Measurements from ENCODE around the gene STX2. TPM values are rescaled to one million over a fixed set of nuclear protein-coding genes. Genes with fewer than 3 reads are reported as not detected.

Gene STX2
- total RNA-seq, 4 donors from 2014 or later, result 8.1 to 22.1 (median 9.7) TPM

DNA sequence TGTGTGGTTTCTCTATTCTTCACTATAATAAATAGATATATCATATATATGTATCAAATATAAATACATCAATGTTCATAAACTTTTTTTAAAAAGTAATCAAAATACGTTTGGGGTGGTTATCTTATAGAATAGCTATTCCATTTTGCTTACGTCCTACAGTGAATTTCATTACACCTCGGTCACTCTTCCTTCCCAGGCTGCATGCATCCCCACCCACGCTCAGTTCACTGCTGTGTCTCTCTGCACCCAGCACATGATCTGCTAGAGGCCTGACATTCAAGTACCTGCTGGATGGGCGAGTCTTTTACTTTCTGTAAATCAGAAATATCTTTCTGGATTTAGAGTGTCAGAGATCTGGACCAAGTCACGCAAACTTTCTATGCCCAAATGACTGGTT is 3.6 kb downstream of the STX2 start:
- H3K4me1 ChIP-seq, result peaks cover 0 to 30% (median 11%) of the 10 kb centered on the region in 4 donors

DNA sequence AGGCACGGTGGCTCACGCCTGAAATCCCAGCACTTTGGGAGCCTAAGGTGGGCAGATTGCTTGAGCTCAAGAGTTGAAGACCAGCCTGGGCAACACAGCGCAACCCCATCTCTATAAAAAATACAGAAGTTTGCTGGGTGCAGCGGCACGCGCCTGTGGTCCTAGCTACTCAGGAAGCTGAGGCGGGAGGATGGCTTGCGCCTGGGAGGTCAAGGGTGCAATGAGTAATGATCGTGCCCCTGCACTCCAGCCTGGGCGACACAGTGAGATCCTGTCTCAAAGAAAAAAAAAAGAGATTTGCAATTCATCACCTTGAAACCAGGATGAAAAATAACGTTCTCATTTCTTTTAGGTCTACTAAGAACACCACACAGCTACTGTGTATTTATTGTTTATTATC is 4.0 kb downstream of the STX2 start:
- in situ Hi-C loops (cut with MboI; ENCODE audit: low pct_ligation_motif_present in 1 of 4, low pct_unique_long_range_greater_than_20kb in 1 of 4, low sequenced_read_pairs in 3 of 4) (no loop called here), intact Hi-C loops (cut with DNase I; ENCODE audit: low total_unique reads) (no loop called here)
- no peak overlapping the region for H3K27ac ChIP-seq
- H3K27me3 ChIP-seq, result no peaks in the 10 kb centered on the region
- WGBS, 2 donors (ENCODE audit: low coverage in 1 of 2), result 73 to 78% methylated on average over 8 to 11 of the region's 11 CpGs
- no peak overlapping the region for H3K4me3 ChIP-seq
- H3K36me3 ChIP-seq, result no peaks in the 10 kb centered on the region
- TF ChIP-seq POLR2AphosphoS5 (IDR thresholded peaks at IDR 0.05) (no peak), EP300 (IDR thresholded peaks at IDR 0.05; ENCODE audit: low read depth) (no peak)
- TF ChIP-seq, protein P1, sequence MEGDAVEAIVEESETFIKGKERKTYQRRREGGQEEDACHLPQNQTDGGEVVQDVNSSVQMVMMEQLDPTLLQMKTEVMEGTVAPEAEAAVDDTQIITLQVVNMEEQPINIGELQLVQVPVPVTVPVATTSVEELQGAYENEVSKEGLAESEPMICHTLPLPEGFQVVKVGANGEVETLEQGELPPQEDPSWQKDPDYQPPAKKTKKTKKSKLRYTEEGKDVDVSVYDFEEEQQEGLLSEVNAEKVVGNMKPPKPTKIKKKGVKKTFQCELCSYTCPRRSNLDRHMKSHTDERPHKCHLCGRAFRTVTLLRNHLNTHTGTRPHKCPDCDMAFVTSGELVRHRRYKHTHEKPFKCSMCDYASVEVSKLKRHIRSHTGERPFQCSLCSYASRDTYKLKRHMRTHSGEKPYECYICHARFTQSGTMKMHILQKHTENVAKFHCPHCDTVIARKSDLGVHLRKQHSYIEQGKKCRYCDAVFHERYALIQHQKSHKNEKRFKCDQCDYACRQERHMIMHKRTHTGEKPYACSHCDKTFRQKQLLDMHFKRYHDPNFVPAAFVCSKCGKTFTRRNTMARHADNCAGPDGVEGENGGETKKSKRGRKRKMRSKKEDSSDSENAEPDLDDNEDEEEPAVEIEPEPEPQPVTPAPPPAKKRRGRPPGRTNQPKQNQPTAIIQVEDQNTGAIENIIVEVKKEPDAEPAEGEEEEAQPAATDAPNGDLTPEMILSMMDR (IDR thresholded peaks at IDR 0.05), result no peak
- H3K9me3 ChIP-seq, result no peaks in the 10 kb centered on the region
- H3K4me1 ChIP-seq, result peaks cover 0 to 30% (median 11%) of the 10 kb centered on the region in 4 donors
- no peak for DNase-seq

More for the DNA sequence above, 3.6 kb downstream of the STX2 start:
- Histone ChIP-seq H3K27ac (no peak overlapping the region), H3K36me3 (no peaks in the 10 kb centered on the region), H3K27me3 (no peaks in the 10 kb centered on the region), H3K9me3 (no peaks in the 10 kb centered on the region), H3K4me3 (no peak overlapping the region)
- intact Hi-C loops (cut with DNase I; ENCODE audit: low total_unique reads), result no loop called here
- TF ChIP-seq, protein P1 (IDR thresholded peaks at IDR 0.05), result no peak
- TF ChIP-seq POLR2A (IDR thresholded peaks at IDR 0.05) (no peak), POLR2AphosphoS5 (IDR thresholded peaks at IDR 0.05) (no peak), EP300 (IDR thresholded peaks at IDR 0.05; ENCODE audit: low read depth) (no peak)
- 87 to 95% methylated on average over 6 of the region's 6 CpGs for WGBS, 2 donors (ENCODE audit: low coverage in 1 of 2)
- no peak for DNase-seq
- in situ Hi-C loops (cut with MboI; ENCODE audit: low pct_ligation_motif_present in 1 of 4, low pct_unique_long_range_greater_than_20kb in 1 of 4, low sequenced_read_pairs in 3 of 4), result no loop called here

DNA sequence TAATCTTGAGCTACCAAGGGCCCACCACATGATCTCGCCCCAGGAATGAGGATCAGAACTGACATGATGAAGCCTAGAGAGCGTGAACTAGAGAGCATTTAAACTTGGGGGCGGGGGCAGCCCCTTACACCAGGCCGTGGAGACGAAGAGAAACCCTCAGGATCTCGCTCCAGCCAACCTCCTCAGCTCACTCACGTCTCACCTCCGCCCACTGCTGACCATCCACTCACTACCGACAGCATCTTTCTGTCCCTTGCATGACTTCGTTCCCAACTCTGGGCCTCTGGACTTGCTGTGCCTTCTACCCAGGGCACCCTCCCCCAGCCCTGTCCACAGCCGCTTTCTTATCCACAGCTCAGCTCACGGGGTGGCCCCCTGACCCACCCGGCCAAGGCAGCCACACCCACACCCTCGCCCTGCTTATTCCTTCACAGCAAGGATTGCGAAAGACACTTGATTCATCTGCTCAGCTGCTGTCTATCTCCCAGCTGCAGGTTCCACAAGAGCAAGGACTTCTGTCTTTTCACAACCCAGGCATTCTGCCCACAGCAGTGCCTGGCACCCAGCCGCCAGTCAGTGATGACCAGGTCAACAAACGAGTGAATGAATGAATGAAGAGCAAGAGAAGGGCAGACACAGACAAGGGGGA is 6.4 kb downstream of the STX2 start:
- 30 to 78% methylated on average over 2 to 17 of the region's 17 CpGs for WGBS, 2 donors (ENCODE audit: low coverage in 1 of 2)
- in situ Hi-C loops (cut with MboI; ENCODE audit: low pct_ligation_motif_present in 1 of 4, low pct_unique_long_range_greater_than_20kb in 1 of 4, low sequenced_read_pairs in 3 of 4) (no loop called here), intact Hi-C loops (cut with DNase I; ENCODE audit: low total_unique reads) (no loop called here)
- TF ChIP-seq POLR2A (IDR thresholded peaks at IDR 0.05), result no peak
- TF ChIP-seq EP300 (IDR thresholded peaks at IDR 0.05; ENCODE audit: low read depth), result no peak
- TF ChIP-seq, protein P1 (IDR thresholded peaks at IDR 0.05), result no peak
- TF ChIP-seq POLR2AphosphoS5 (IDR thresholded peaks at IDR 0.05), result no peak
- Histone ChIP-seq H3K4me1 (peaks cover 0 to 17% (median 1%) of the 10 kb centered on the region in 4 donors), H3K36me3 (no peaks in the 10 kb centered on the region), H3K4me3 (no peak overlapping the region), H3K27ac (no peak overlapping the region), H3K27me3 (no peaks in the 10 kb centered on the region), H3K9me3 (no peaks in the 10 kb centered on the region)
- DNase-seq, result no peak

DNA sequence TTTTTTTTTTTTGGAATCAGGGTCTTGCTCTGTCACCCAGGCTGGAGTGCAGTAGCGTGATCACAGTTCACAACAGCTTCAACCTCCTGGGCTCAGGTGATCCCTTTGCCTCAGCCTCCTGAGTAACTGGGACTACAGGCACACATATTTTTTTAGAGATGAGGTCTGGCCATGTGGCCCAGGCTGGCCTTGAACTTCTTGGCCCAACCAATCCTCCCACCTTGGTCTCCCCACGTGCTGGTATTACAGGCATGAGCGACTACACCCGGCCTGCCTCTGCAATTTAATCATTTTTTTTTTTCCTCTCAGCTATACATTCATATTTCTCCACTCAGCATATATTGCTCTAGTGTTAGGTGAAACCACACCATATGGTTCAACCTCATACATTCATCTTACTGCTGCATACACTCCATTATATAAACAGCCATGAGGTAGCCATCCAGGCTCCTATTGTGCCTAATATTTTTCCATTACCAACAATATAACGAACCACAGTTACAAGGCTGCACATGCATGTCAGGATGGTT is 7.1 kb downstream of the STX2 start:
- H3K4me1 ChIP-seq, result peaks cover 0 to 18% (median 6%) of the 10 kb centered on the region in 4 donors
- H3K27ac ChIP-seq, result no peak overlapping the region
- intact Hi-C loops (cut with DNase I; ENCODE audit: low total_unique reads), result no loop called here
- TF ChIP-seq POLR2A (IDR thresholded peaks at IDR 0.05), result no peak
- no peak for TF ChIP-seq POLR2AphosphoS5 (IDR thresholded peaks at IDR 0.05)
- TF ChIP-seq EP300 (IDR thresholded peaks at IDR 0.05; ENCODE audit: low read depth), result no peak
- TF ChIP-seq, protein P1 (IDR thresholded peaks at IDR 0.05), result no peak
- no peak for DNase-seq
- 90 to 100% methylated on average over 2 to 5 of the region's 5 CpGs for WGBS, 2 donors (ENCODE audit: low coverage in 1 of 2)
- no peak overlapping the region for H3K4me3 ChIP-seq
- no peaks in the 10 kb centered on the region for H3K36me3 ChIP-seq
- in situ Hi-C loops (cut with MboI; ENCODE audit: low pct_ligation_motif_present in 1 of 4, low pct_unique_long_range_greater_than_20kb in 1 of 4, low sequenced_read_pairs in 3 of 4), result no loop called here
- no peaks in the 10 kb centered on the region for H3K9me3 ChIP-seq
- H3K27me3 ChIP-seq, result no peaks in the 10 kb centered on the region
